22Rv1 (cell line): ENCODE data around the gene RNF11.

Source experiments
- H3K27ac ChIP-seq: fragments of 450-650 bp; 2 replicates; pipeline ENCODE4 v1.5.1; 2017
- ZFX ChIP-seq: fragments of 450-650 bp; IDR thresholded peaks from 2 replicates; pipeline ENCODE4 v1.6.1; 2017; ENCODE audit warnings: antibody characterized with exemption, borderline replicate concordance
- TF ChIP-seq, protein P1 (sequence below): fragments of 450-650 bp; IDR thresholded peaks from 2 replicates; pipeline ENCODE4 v1.5.1; 2017; ENCODE audit warnings: mild to moderate bottlenecking

Gene RNF11

DNA sequence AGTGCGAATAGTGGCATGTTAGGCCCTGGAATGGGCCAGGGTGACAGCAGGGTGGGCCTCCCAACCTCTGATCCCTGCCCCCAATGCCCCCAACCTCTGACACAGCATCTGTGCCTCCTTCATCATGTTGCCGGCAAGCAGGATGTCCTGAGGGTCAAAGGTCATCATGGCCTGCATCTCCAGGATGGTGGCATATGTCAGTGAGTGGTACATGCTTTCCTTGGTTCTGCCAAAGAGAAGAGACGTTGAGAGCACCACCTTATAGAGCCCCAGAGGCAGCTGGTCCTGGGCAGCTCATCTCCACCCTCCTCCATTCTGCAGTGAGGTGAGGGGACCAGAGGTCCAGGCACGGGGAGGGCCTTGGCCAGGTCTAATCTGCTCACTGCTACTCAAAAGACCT is 76.6 kb downstream of the RNF11 start:
- no peak overlapping the region for H3K27ac ChIP-seq
- TF ChIP-seq, protein P1, sequence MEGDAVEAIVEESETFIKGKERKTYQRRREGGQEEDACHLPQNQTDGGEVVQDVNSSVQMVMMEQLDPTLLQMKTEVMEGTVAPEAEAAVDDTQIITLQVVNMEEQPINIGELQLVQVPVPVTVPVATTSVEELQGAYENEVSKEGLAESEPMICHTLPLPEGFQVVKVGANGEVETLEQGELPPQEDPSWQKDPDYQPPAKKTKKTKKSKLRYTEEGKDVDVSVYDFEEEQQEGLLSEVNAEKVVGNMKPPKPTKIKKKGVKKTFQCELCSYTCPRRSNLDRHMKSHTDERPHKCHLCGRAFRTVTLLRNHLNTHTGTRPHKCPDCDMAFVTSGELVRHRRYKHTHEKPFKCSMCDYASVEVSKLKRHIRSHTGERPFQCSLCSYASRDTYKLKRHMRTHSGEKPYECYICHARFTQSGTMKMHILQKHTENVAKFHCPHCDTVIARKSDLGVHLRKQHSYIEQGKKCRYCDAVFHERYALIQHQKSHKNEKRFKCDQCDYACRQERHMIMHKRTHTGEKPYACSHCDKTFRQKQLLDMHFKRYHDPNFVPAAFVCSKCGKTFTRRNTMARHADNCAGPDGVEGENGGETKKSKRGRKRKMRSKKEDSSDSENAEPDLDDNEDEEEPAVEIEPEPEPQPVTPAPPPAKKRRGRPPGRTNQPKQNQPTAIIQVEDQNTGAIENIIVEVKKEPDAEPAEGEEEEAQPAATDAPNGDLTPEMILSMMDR = no peak
- TF ChIP-seq ZFX = no peak

DNA sequence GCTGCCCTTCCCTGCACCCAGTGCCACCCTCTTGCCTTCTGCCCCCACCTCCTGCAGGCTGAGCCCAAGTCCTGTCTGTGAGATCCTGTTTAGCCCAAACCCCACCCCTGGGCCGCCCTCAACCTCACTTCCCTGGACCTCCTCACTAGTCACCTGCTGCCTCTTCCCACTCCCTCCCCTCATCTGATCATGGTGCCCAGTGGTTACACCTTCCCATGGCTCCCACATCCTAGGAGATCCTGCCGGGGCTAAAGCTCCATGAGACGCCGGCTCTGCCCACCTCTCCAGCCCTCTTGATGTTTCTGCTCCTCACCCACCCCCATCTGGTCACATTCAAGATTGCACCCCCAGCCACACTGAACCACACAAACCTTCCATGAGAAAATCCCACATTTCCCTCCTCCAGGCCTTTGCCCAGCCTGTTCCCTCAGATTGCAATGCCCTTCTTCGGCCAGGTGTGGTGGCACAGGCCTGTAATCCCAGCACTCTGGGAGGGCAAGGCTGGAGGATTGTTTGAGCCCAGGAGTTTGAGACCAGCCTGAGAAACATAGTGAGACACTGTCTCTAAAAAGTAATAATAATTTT is 77.3 kb downstream of the RNF11 start:
- TF ChIP-seq ZFX = no peak
- TF ChIP-seq, protein P1 = peak; percentile 34
- H3K27ac ChIP-seq = no peak overlapping the region

DNA sequence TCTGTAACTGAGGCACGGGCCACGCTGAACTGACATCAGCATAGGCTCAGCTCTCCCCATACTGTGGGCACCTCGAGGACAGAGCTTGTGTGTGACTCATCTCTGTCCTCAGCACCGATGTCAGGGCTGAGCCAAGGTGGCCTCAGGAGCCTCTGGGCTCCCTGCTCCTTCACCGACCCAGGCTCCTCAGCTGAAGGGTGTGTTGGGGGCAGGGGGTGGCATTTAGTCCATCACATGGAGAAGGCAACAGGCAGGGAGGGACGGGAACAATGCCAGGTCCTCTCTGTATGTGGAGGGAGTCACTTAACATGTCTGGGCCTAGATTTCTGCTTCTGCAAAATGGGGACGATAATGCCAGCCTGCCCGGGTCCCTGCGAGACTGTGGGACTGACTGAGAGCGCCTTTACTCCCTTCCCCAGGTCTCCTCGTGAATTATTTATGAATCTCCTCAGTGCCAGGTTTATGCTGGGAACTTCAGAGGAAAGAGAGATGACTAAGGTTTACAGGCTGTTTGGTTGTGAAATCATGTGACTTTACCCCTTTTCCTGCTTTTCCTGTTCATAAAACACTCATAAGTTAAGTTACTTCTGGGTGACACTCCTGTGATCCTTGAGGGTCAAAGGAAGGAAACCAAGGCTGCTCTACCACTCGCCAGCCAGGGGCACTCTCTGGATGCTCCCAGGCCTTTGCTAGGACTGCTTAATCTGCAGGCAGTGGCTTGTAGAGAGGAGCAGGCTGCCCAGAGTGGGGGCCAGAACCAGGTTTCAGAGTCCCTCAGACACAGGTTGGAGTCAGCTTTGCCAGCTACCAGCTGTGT is 78.1 kb downstream of the RNF11 start:
- H3K27ac ChIP-seq = no peak overlapping the region
- no peak for TF ChIP-seq ZFX
- TF ChIP-seq, protein P1 = no peak

DNA sequence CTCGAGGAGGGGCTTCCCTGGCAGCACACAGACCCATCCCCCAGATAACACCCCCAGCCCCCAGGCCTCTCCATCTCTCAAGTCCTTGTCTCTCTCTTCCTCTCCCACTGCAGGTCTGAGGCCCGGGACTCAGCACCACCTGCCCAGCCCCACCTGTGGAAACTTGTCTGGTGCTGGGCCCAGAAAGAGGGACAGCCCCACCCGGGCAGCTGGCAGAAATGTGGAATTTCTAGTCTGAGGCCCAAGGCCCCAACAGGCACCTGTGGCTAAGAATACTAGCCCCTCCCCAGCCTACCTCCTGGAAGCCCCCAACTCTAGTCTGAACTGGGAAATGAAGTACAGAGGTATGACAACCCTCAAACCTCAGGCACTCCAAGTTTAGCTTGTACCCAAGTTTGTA is 78.9 kb downstream of the RNF11 start:
- TF ChIP-seq ZFX = no peak
- TF ChIP-seq, protein P1 = no peak
- H3K27ac ChIP-seq = no peak overlapping the region

DNA sequence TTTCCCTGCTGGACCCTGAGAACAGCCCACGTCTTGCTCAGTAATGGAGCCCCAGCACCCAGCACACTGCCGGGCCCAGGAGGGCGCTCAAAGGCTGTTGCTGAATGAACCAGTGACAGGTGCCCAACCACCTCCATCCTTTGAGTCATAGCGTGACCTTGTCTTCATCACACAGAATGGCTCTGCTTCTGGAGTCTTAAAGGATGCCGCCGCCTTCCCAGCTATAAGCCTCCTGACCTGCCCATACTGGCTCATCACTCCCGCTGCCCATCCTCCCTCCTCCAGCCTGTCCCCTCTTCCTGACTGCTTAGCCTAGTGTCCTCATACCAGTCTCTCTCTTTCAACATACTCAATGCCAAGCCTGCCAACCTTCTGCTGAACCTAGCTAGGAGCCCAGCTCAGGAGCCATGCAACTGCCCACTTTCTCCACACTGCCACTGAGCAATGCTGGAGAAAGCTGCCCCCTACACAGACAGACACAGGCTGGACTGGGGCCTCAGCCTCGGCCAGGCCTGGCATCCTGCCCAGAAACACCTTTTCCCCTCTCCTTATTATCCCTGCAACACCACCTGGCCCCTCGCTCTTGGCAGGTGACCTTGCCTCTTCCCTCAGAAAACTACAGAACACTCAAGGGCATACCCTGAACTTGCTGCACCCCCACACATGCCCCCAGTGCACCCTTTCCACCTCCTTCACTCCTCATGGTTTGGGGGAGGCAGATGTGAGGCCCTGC is 80.2 kb downstream of the RNF11 start:
- TF ChIP-seq, protein P1 = no peak
- no peak for TF ChIP-seq ZFX

DNA sequence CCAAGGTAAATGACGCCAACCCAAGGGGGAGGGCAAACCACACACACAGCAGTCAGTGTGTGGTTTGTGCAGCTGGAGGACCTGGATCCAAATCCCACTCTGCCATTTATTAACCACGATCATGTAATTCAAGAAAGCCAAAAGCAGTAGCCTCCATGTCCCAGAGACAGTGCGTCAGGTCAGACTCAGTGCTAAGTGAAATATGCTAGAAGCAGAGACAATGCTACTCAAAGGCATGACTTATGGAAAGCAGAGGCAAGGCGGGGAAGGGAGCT is 80.7 kb downstream of the RNF11 start:
- H3K27ac ChIP-seq = no peak overlapping the region
- no peak for TF ChIP-seq ZFX
- TF ChIP-seq, protein P1 = no peak

More for the DNA sequence above, 80.2 kb downstream of the RNF11 start:
- no peak overlapping the region for H3K27ac ChIP-seq

DNA sequence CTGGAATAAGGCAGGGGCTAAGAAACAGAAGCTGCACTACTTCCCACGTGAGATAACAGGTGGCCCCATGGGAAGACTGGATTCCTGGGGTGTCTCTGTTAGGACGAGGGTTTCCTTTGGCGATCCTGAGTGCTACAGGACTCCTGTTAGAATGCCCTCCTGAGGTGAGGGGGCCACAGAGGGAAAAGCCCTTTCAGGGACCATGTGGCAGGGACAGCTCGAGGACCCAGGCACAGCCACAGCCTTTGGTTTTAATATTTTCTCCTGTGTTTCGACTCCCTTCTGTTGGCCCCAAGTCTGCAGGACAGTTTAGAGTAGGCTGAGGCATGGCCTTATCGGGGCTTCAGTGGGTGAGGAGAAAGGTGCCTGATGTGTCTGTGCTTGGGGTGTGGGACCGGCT is 81.7 kb downstream of the RNF11 start:
- no peak overlapping the region for H3K27ac ChIP-seq
- no peak for TF ChIP-seq ZFX
- TF ChIP-seq, protein P1 = no peak
